ENCODE results near the gene NMT1.

The NMT1 gene

GRCh38 chr17:45144199-45145034, 83.3 kb downstream of the NMT1 start:
- Histone ChIP-seq H3K4me2 (ENCODE audit: low read depth, low read length) (no peak overlapping the region), H3F3A (ENCODE audit: insufficient read depth, low read length) (peaks cover 13% of the 10 kb centered on the region; the same call in 1 of the 2 replicates), H3K27ac (ENCODE audit: low read length) (no peak overlapping the region), H3K9me2 (replicated peaks; ENCODE audit: insufficient read depth, low read length) (no peaks in the 10 kb centered on the region), H3K27me3 (replicated peaks; ENCODE audit: insufficient read depth, low read length) (no peaks in the 10 kb centered on the region), H3K4me1 (ENCODE audit: low read length) (no peaks in the 10 kb centered on the region), H3K4me3 (ENCODE audit: low read length) (no peak overlapping the region), H3K9ac (ENCODE audit: low read length) (no peak overlapping the region), H3K9me3 (replicated peaks; ENCODE audit: insufficient read depth, low read length) (no peaks in the 10 kb centered on the region), H3K79me2 (ENCODE audit: low read length) (peaks cover 8% of the 10 kb centered on the region), H3K36me3 (replicated peaks; ENCODE audit: insufficient read depth, low read length) (no peaks in the 10 kb centered on the region), H2AFZ (ENCODE audit: low read length) (no peak overlapping the region), H4K20me1 (ENCODE audit: insufficient read depth, low read length) (no peaks in the 10 kb centered on the region)
- no peak for DNase-seq
- TF ChIP-seq EZH2 (optimal IDR thresholded peaks at IDR 0.05; ENCODE audit: low read depth, low read length) = no peak
- TF ChIP-seq CTCF (IDR thresholded peaks at IDR 0.05; ENCODE audit: low read length) = no peak
- TF ChIP-seq EZH2phosphoT487 (IDR thresholded peaks at IDR 0.05; ENCODE audit: low read length) = no peak

GRCh38 chr17:45145035-45145389, 83.9 kb downstream of the NMT1 start:
- DNase-seq = no peak
- H3K9ac ChIP-seq (ENCODE audit: low read length) = no peak overlapping the region
- H3K27ac ChIP-seq (ENCODE audit: low read length) = no peak overlapping the region
- peaks cover 14% of the 10 kb centered on the region for H3K79me2 ChIP-seq (ENCODE audit: low read length)
- TF ChIP-seq EZH2 (optimal IDR thresholded peaks at IDR 0.05; ENCODE audit: low read depth, low read length) = no peak
- no peak for TF ChIP-seq EZH2phosphoT487 (IDR thresholded peaks at IDR 0.05; ENCODE audit: low read length)
- no peak for TF ChIP-seq CTCF (IDR thresholded peaks at IDR 0.05; ENCODE audit: low read length)
- no peaks in the 10 kb centered on the region for H3K36me3 ChIP-seq (replicated peaks; ENCODE audit: insufficient read depth, low read length)
- H3K9me3 ChIP-seq (replicated peaks; ENCODE audit: insufficient read depth, low read length) = no peaks in the 10 kb centered on the region
- H3K27me3 ChIP-seq (replicated peaks; ENCODE audit: insufficient read depth, low read length) = no peaks in the 10 kb centered on the region
- H3F3A ChIP-seq (ENCODE audit: insufficient read depth, low read length) = peaks cover 19% of the 10 kb centered on the region
- no peak overlapping the region for H3K4me3 ChIP-seq (ENCODE audit: low read length)
- H3K4me1 ChIP-seq (ENCODE audit: low read length) = no peaks in the 10 kb centered on the region
- H4K20me1 ChIP-seq (ENCODE audit: insufficient read depth, low read length) = no peaks in the 10 kb centered on the region
- no peak overlapping the region for H3K4me2 ChIP-seq (ENCODE audit: low read depth, low read length)
- H3K9me2 ChIP-seq (replicated peaks; ENCODE audit: insufficient read depth, low read length) = no peaks in the 10 kb centered on the region
- no peak overlapping the region for H2AFZ ChIP-seq (ENCODE audit: low read length)

- H3K9ac ChIP-seq (ENCODE audit: low read length) = no peak overlapping the region
- no peaks in the 10 kb centered on the region for H3K36me3 ChIP-seq (replicated peaks; ENCODE audit: insufficient read depth, low read length)
- H3K4me1 ChIP-seq (ENCODE audit: low read length) = peaks cover 7% of the 10 kb centered on the region
- no peaks in the 10 kb centered on the region; the same call in 1 of the 2 replicates for H4K20me1 ChIP-seq (ENCODE audit: insufficient read depth, low read length)
- no peak for TF ChIP-seq EZH2 (optimal IDR thresholded peaks at IDR 0.05; ENCODE audit: low read depth, low read length)
- no peak for TF ChIP-seq EZH2phosphoT487 (IDR thresholded peaks at IDR 0.05; ENCODE audit: low read length)
- no peak for TF ChIP-seq CTCF (IDR thresholded peaks at IDR 0.05; ENCODE audit: low read length)
- H3K27ac ChIP-seq (ENCODE audit: low read length) = no peak overlapping the region
- peaks cover 20% of the 10 kb centered on the region for H3K79me2 ChIP-seq (ENCODE audit: low read length)
- H3K4me2 ChIP-seq (ENCODE audit: low read depth, low read length) = no peak overlapping the region
- H3K9me2 ChIP-seq (replicated peaks; ENCODE audit: insufficient read depth, low read length) = no peaks in the 10 kb centered on the region
- no peak for DNase-seq
- peaks cover 30% of the 10 kb centered on the region for H3F3A ChIP-seq (ENCODE audit: insufficient read depth, low read length)
- no peaks in the 10 kb centered on the region for H3K27me3 ChIP-seq (replicated peaks; ENCODE audit: insufficient read depth, low read length)
- no peak overlapping the region for H3K4me3 ChIP-seq (ENCODE audit: low read length)
- H2AFZ ChIP-seq (ENCODE audit: low read length) = no peak overlapping the region
- no peaks in the 10 kb centered on the region for H3K9me3 ChIP-seq (replicated peaks; ENCODE audit: insufficient read depth, low read length)
Observed at GRCh38 chr17:45146166-45146565, 85.0 kb downstream of the NMT1 start.

All from MM.1S (cell line).